SKM-1 (cell line): ENCODE results near the gene OBSCN.

Experiments used
- DNase-seq: peaks from one replicate; lab custom pipeline; 2025; ENCODE audit not compliant: unreplicated experiment; lab: John Stamatoyannopoulos, UW

The OBSCN gene

GRCh38 chr1:228364068-228364705, 156.3 kb downstream of the OBSCN start:
- DNase-seq: no peak

GRCh38 chr1:228364706-228365213, 156.9 kb downstream of the OBSCN start:
- DNase-seq: no peak

GRCh38 chr1:228365271-228366061, 157.6 kb downstream of the OBSCN start:
- no peak for DNase-seq

GRCh38 chr1:228366062-228366865, 158.4 kb downstream of the OBSCN start:
- no peak for DNase-seq

- DNase-seq: no peak
Measured at GRCh38 chr1:228366866-228367741, 159.3 kb downstream of the OBSCN start.

- DNase-seq: no peak
Measured at GRCh38 chr1:228367798-228368791, 160.3 kb downstream of the OBSCN start.

- DNase-seq: no peak
Measured at GRCh38 chr1:228368801-228369607, 161.2 kb downstream of the OBSCN start.

GRCh38 chr1:228369608-228370438, 162.0 kb downstream of the OBSCN start:
- no peak for DNase-seq

GRCh38 chr1:228370439-228370940, 162.6 kb downstream of the OBSCN start:
- DNase-seq: no peak

- DNase-seq: no peak
Measured at GRCh38 chr1:228370941-228371740, 163.3 kb downstream of the OBSCN start.

- no peak for DNase-seq
Measured at GRCh38 chr1:228371741-228372182, 163.9 kb downstream of the OBSCN start.

- no peak for DNase-seq
Measured at GRCh38 chr1:228372183-228373003, 164.5 kb downstream of the OBSCN start.

GRCh38 chr1:228373004-228373680, 165.3 kb downstream of the OBSCN start:
- DNase-seq: no peak

GRCh38 chr1:228373681-228374571, 166.1 kb downstream of the OBSCN start:
- DNase-seq: no peak
